ENCODE data around the gene SMURF1.

The SMURF1 gene

DNA sequence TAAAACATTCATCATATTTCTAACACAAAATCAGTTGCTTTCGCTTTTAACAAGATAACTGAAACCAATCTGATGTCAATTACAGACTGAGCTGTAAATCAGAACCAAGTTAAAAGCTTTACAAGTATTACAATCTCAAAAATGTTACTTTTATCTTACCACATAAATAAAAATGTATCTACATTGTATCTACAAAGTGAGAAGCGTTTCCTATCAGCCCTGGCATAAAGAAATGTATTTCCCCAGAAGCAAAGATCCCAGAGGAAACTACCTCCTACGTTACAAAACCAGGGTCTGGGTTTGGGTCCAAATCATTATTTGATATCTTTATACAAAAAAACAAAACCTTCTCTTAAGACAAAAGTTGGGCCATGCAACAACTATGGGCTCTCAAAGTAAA, 2.6 kb downstream of the SMURF1 start:
- no peak for DNase-seq

DNA sequence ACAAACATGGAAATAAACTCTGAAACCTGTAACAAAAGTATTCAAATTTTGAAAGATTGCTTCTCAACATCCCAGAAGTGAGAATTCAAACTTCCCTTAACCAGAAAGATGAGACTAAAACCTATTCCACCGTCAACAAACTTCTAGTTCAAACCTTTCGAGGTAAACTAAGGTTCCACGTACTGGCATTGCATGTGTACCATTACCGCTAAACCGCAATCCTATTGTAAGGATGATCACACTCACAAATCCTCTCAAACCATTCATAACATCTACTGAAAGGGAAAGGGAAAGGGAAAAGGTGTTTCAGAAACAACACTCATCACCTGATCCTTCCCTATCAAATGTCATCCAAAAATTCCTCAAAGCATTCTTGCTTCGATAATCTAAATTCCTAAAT, 3.1 kb downstream of the SMURF1 start:
- no peak for DNase-seq

DNA sequence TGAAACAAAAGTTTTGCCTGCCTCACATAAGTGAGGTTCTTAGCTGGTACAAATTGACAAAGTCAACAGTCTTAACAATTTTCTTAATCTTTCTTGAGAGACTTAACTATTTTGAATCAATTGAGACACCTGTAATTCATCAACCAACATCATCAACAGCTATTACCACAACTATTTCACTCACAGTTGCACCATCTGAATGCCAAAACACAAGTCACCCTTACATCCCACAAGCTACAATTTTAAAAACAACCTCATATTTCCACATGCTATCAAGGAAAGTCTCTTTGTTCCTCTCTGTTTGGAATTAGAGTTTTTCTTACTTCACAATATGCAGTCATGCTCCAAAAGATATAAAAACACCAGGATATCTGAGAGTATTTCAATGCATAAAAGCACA, 4.9 kb downstream of the SMURF1 start:
- no peak for DNase-seq

DNA sequence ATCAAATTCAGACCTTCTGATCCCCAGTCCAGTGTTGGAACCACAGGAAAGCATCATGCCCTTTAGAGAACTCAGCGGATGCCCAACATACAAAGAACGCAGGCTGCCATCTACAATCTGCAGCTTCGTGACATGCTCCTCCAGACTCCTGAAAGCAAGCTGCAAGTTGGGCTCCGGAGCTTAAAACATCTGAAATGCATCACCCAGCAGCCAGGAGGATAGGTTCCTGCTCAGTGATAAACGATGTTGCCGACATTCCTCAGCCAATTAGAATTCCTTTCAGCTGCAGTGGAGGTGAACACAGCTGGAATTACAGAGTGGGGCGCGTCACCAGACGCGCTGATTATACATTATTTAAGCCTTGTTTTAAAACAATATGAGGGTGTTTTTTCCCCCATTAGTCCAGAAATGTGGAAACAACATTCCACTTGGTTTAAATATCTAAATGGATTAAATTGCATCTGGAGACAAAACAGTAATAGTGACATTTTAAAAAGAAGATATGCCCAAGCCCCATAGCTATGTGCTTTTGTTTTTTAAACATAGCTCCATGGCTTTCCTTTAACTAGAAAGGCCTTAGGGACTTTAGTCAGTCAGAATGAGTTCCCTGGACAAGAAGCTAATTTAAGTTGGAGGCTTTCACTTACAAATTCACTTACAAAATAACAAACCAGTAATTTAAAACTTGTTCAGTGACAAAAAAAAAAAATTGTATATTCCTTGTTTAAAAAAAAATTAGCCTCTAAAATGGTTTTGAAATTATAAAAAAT, 6.3 kb downstream of the SMURF1 start:
- DNase-seq, result no peak

DNA sequence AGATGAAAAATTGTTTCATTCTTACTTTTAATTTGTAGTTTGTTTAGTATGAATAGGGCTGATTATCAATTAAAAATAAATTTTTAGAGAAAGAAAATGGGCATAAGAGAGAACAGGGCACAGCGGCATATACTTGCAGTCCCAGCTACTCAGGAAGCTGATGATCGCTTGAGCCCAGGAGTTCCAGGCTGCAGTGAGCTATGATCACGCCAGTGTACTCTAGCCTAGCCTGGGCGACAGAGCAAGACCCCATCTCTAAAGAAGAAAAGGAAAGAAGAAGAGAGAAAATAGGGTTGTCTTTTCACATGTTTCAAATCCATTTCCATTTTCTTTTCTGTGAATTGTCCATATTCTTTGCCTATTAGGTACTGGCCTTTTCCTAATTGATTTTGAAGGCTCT, 8.0 kb downstream of the SMURF1 start:
- no peak for DNase-seq

DNA sequence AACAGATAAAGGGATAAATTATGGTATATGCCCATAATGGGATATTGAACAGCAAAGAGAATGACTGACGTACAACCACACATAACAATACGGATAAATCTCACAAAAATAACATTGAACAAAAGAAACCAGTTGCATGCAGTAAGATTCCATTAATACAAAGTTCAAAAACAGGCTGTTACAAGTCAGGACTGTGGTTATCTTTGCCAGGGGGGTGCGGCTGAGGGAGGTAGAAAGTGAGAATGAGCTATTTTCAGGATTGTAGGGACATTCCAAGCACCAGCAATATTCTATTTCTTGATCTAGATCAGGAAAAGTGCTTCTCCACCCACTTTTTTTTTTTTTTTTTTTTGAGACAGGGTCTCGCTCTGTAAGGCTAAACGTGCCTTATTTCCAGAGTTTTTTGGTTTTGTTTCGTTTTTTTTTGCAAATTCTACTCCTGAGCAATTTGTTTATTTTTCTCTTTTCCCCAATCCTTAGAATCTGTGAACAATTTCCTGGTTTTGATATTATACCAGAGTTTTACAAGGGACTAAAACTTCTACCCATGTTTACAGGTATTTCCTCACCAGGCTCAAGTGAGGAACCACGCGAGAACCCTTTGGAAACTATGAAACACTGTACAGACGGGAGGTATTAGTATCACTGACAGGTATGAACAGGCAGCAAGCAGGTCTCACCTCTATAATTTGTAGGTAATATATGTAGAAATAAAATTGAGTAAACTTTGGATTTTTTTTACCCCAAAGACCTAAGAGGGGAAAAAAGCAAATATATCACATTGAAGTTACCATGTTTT, 9.9 kb downstream of the SMURF1 start:
- no peak for DNase-seq

DNA sequence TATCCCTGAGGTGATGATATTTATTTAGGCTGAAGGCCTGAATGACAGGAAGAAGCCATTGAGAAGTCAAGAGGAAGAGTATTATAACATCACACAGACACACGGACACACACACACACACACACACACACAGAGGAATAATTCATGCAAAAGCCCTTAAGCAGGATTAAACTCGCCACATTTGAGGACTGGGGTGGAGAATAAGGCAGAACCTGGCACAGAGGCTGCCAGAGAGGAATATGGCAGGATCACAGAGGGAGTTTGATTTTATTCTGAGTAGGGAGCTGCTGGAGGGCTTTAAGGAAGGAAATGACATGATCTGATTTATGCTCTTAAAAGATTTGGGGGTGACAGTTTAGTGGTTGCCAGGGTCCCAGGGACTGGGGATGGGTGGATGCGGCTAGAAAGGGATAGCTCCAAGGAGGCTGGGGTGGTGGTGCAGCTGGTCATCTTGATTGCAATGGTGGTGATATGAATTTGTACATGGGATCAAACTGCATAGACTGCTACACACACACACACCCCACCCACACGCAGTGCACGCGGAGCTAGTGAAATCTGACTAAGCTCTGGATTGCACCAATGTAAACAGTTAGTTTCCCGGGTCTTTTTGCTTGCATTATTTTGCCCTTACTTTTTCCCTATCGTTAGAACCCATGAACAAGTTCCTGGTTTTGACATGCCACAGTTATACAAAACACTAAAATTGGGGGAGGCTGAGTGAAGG, 11.2 kb downstream of the SMURF1 start:
- DNase-seq, result no peak

DNA sequence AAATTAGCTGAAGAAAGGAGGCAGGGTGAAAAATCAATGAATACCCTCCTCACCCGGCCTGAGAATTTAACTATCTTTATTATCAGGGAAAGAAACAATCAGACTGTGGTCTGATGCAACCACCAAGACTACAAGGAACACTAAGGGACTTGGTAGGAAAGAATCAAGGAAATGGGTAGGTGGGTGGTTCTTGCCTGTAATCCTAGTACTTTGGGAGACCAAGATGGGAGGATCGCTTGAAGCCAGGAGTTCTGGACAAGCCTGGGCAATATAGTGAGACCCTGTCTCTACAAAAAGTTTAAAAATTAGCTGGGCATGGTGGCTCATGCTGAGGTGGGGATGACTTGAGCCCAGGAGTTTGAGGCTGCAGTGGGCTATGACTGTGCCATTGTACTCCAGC, 12.6 kb downstream of the SMURF1 start:
- DNase-seq, result no peak

DNA sequence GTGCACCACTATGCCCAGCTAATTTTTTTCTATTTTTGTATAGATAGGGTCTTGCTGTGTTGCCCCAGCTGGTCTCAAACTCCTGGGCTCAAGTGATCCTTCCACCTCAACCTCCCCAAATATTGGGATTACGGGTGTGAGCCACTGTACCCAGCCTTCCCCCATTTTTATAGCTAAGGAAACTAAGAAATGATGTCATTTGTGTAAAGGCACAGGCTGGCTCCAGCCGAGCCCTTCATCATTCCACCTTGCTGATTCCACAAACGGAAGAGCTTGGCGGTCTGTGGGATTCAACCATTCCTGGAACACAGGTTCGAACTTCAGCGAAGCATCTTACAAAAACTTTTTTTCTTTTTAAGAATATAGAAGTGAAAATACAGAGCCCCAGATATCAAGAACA, 14.4 kb downstream of the SMURF1 start:
- DNase-seq, result no peak

DNA sequence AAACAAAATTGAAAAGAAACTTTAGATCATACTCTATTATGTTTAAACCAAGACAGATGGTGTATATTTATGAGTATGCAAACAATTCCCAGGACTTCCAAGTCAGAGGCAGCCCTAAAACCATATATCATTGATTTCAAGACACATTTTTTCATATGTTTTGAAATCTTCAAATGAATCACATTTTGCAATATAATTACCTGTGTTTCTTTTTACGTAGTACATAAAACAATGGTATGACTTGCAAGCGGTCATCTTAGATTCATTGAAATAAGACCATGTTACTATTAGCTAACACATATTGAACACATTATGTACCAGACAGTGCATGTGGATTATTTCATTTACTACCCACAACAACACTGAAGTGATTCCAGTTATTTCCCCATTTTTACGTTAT, 14.9 kb downstream of the SMURF1 start:
- DNase-seq, result no peak

DNA sequence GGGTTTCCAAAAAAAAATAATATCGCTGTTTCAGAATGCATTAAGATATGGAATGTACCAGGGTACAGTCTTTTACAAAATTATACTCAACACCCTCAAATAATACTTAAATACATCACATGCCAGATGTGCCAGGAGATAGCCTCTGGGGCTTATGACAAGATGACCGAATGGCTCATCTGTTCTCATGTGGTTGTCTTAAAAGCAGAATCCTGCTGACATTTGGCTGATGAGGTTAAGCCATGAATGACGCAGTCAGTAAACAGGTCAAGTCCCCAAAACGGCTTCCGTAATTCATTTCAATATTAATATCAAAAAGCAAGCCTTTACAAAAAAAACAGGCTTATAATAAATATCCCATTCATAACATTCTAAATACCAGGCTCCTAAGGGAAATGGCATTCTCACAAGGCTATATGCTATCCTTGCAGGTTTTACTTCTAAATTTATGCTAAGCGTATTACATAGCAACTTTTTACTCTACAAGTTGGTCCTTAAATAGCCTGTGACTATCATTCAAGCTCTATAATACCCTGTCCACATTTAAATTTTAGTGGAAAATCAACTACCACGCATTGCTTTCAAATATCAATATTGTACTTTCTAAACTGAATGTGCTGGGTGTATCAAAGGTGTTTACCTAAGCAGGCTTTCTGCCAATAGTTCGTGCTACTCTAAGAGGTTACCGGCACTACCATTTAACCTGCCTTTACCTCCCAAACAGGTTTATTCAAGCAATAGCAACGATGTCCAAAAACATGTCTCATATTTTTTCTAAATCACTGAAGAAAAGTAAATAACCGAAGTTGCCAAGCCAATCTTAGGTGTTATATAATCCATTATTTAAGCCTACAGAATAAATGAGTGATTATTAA, 15.6 kb downstream of the SMURF1 start:
- no peak for DNase-seq

DNA sequence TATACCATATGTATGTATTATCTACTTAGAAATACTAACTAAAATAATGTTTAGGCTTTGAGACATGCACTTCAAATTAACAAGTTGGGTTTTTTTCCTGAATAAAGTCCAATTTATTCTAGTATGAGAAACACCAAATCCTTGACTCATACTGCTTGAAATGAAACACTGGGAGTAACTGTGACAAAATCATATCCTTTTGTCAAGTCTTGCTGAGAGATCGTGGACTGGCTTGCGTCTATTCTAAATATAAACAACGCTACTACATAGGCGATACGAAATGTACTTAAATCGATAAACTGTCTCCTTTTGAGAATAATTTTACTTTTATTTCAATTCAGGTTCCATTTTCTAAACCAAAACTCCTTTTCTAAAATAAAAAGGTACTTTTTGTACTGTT, 16.3 kb downstream of the SMURF1 start:
- DNase-seq, result no peak

DNA sequence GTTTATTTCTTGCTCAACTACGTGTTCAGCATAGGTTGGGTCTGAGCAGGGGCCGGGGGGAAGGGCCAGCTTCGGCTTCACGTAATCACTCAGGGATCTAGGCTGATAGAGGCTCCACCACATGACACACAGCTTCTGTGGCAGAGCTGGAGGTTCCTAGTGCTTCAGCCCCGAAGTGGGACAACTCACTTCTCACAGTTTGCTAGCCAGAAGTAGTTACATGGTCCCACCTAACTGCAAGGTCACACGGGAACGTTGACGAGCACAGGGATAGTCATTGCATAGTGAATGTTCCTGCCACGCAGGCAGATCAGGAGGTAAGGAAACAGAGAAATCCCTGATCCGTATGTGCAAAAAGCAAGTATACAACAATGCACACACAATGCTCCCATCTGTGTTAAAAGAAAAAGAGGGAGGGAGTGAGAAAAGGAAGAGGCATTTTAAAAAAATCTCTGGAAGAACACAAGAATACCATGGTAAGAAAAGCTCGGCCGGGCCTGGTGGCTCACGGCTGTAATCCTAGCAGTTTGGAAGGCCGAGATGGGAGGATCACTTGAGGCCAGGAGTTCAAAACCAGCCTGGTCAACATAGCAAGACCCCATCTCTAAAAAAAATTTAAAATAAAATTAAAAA, 16.9 kb downstream of the SMURF1 start:
- no peak for DNase-seq

DNA sequence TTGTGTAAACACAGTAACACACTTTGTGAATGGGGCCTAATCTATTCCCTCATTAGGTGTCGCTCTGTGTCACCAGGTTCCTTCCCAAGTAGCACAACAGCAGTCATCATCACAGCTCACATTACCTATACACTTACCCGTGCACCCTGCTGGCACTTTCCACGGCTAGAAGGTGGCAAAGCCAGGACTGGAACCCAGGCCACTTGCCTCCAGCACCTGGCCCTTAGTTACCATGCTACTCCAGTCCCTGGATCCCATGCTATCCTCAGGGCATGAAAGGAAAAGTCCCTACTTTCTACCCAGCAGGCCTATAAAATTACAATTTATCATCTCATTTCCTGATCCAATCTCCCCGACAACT, 18.4 kb downstream of the SMURF1 start:
- DNase-seq, result no peak

DNA sequence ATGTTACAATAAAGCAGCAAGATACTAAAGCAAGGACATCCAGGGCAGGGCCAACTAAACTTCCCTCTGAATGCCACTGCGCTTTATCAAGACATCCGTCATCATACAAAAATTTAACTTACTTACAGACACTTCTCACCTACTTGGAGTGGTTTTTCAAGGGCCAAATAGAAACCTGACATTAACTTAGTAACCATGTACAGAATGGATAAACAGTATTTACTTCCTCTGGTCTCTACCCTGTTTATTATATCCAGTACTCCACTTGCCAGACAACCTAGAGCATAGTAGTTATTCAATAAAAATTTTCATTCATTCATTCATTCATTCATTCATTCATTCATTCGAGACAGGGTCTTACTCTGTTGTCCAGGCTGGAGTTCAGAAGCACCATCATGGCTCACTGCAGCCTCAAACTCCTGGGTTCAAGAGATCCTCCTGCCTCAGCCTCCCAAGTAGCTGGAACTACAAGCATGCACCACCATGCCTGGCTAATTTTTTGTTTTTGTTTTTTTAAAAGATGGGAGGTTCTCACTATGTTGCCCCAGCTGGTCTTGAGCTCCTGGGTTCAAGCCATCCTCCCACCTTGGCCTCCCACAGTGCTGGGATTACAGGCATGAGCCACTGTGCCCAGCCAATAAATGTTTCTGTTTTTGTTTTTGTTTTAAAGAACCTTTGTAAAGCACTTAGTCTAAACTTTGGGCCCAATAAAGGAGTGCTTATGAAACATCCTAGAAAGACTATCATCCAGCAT, 19.0 kb downstream of the SMURF1 start:
- no peak for DNase-seq

DNA sequence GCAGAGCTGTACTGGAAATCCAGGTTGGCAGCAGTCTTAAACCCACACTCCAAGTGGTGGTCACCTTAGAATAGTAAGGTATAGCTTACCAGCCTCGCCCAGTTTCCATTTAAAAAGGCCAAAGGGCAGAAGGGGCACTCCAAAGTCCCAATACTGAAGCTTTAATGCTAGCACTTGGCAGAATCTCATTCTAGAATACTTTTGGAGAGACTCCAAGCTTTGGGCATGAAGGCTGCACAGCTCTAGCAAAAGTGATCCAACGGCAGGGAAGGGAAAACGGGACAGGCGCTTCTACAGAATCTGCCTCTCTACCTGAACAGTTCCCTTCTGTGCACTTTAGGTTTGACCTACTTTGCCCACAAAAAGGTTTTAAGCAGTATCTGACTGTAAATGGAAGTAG, 19.7 kb downstream of the SMURF1 start:
- no peak for DNase-seq

DNA sequence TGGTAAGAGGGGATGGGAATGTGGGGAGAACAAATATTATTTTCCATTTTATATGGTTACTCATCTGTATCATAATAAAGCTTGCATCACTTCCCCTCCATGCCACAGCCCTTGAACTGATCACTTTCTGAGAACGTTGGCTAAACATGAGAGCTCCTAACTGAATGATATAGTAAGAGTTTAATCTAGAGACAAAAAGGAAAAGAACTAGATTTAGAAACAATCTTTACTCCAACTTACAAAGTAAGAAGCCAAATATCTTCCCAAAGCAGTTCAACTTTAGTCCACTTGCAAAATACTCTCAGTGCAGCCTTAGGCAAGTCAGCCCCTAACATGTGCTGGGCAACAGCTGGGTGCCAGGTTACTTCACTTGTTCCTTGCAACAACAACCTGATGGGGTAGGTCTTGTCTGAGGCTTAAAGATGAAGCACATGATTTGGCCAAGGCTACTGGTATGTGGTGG, 20.3 kb downstream of the SMURF1 start:
- DNase-seq, result no peak

DNA sequence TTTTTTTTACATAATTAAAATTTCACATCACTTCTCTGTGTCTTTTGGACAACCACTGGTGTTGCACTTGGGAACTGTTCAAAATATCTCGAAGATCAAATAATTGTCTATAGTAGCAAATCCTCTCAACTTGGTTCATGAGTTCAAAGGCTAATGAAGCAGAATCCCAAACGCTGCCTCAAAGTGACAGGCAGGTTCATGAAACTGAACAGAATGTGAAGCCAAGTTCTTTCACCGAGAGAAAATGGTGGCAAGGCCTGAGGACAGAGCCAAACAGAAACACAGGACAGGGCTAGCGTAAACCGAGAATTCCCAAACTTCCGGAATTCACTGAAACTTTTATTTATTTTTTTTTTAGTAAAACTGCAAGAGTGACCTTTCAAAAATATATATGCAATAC, 21.1 kb downstream of the SMURF1 start:
- DNase-seq, result no peak

DNA sequence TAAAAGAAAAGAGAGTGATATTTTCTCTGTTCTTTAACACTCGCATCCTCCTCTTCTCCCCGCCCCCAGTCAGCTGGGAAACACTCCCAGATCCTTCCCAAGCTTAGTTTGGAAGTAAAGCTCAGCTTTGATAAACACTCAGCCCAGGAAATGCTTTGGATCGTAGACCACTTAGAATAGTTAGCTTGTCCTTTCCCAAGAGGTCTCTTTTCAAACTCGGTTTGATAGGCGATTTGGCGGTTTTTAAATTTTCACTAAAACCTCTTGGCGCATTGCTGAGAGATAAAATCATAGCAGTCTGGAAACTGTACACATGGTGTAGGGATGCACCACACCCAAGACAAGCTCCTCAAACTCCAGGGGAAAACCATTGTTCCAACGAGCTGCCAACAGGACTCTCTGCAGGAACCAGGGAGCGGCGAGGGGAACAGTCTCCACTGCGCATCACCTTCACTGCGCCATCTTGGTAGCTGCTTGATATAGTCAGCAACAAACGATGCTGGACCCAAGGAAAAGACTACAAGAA, 22.3 kb downstream of the SMURF1 start:
- DNase-seq, result no peak

DNA sequence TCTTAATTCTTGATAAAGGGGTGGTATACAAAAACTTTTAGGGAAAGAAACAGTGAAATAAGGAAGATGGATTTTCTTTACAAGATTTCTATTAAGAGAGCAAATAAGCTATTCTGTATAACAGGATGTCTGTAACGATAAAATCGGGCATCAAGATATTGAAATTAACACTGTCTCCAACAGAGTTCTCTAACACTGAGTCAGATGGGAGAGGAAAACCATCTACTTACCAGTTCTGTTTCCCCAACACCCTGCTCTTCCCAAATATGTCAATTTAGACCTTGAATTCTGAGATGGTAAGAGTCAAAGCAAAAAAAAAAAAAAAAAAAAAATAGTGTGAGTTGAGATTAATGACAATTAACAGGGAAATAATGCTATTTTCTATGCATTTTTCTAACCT, 23.0 kb downstream of the SMURF1 start:
- no peak for DNase-seq

DNA sequence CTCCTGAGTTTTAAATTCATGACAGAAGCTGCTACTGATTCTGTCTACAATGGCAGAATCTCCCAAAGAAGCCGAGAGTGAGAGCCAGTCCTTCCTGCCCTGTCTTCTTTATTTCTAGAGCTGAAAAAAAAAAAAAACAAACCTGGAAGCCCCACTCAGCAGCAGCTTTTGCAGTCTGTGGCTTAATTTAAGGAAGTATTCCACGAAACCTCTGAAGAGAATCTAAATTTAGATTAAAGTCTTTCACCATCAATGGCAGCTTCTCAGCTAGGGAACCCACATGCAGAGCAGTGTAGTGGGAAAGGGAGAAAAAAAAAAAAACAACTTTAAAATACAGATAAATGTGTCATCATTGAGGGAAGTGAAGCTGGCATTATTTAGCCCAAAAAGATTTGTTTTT, 23.4 kb downstream of the SMURF1 start:
- no peak for DNase-seq
